GM06990 (cell line): Measurements from ENCODE around the gene ZBTB37.

Experiments
- DNase-seq: peaks from one replicate; pipeline ENCODE4 v3.0.0-alpha.2; 2011; ENCODE audit not compliant: insufficient read length; ENCODE audit errors: extremely low read depth
- H3K27me3 ChIP-seq: replicated peaks from 2 replicates; pipeline ENCODE4 v1.6.0; 2011; ENCODE audit warnings: low read length; ENCODE audit not compliant: control insufficient read depth, insufficient read depth
- H3K36me3 ChIP-seq: 2 replicates; pipeline ENCODE4 v1.5.1; 2011; ENCODE audit warnings: low read length; ENCODE audit not compliant: control insufficient read depth, insufficient read depth
- H3K4me3 ChIP-seq: replicated peaks from 2 replicates; pipeline ENCODE4 v1.5.1; 2011; ENCODE audit warnings: low read depth, mild to moderate bottlenecking, control low read depth, low read length
- TF ChIP-seq, protein P1 (sequence below): IDR thresholded peaks from 2 replicates; pipeline ENCODE4 v1.5.1; 2011; ENCODE audit warnings: low read length, control low read depth, mild to moderate bottlenecking, inconsistent platforms; ENCODE audit not compliant: insufficient read depth, poor library complexity, severe bottlenecking

The ZBTB37 gene

DNA sequence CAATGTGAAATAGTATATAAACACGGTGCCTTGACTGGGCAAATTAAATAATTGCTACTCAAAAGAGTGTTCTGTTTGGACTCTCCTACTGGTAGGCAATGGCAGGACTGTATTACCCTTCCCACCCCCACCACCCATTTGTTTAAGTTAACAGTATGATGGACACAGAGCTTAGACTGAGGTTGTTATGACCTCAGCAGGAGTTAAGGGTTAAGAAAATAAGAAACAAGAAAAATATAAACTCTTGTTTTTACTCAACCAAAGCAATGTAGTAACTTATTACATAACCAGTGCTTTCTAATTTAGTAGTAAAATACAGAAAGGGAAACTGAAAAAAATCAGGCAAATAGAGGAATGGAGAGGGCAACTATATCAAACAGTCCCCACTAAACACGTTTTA is 68.9 kb downstream of the ZBTB37 start:
- Histone ChIP-seq H3K27me3 (no peaks in the 10 kb centered on the region), H3K36me3 (peaks cover 1% of the 10 kb centered on the region; the same call in 1 of the 2 replicates), H3K4me3 (no peak overlapping the region)
- peak; percentile 12 for DNase-seq
- TF ChIP-seq, protein P1, sequence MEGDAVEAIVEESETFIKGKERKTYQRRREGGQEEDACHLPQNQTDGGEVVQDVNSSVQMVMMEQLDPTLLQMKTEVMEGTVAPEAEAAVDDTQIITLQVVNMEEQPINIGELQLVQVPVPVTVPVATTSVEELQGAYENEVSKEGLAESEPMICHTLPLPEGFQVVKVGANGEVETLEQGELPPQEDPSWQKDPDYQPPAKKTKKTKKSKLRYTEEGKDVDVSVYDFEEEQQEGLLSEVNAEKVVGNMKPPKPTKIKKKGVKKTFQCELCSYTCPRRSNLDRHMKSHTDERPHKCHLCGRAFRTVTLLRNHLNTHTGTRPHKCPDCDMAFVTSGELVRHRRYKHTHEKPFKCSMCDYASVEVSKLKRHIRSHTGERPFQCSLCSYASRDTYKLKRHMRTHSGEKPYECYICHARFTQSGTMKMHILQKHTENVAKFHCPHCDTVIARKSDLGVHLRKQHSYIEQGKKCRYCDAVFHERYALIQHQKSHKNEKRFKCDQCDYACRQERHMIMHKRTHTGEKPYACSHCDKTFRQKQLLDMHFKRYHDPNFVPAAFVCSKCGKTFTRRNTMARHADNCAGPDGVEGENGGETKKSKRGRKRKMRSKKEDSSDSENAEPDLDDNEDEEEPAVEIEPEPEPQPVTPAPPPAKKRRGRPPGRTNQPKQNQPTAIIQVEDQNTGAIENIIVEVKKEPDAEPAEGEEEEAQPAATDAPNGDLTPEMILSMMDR: no peak

DNA sequence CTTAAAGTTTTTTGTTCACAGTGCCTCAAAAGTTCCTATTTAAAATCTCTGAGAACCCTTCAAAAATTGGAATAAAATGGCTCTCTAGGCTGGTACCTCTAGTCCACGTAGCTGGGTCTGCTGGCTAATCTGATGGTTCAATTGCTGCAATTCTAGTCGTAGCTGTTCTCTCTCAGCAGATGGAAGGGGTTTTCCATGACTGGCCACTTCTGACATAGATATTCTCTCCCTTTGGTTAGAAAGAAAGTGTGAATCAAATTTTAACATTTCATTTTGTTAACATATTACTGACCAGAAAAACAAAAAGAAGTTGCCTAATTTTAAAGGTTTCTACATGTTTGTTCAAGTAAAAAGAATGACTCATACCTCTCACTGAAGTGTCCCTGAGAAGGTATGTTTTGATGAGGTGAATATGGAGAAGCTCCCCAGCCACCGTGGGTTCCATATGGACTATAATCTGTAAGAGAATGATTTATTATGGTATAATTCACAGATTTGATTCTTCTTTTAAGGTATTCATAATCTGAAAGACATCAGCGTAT is 78.3 kb downstream of the ZBTB37 start:
- TF ChIP-seq, protein P1: no peak
- Histone ChIP-seq H3K4me3 (no peak overlapping the region), H3K27me3 (no peaks in the 10 kb centered on the region), H3K36me3 (peaks cover 6% of the 10 kb centered on the region)
- DNase-seq: no peak

DNA sequence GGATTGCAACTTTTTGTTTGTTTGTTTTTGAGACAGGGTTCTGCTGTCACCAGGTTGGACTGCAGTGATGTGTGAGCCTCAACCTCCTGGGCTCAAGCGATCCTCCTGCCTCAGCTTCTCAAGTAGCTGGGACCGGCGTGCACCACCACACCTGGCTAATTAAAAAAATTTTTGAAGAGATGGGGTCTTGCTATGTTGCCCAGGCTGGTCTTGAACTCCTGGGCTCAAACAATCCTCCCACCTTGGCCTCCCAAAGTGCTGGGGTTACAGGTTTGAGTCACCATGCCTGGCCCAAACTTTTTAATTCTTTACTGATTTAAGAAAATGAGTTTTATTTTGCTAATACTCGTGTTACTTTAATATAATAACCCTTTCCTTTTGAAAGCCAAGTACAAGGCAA is 80.4 kb downstream of the ZBTB37 start:
- DNase-seq: no peak
- peaks cover 5% of the 10 kb centered on the region for H3K36me3 ChIP-seq
- no peak overlapping the region for H3K4me3 ChIP-seq
- TF ChIP-seq, protein P1: no peak
- no peaks in the 10 kb centered on the region for H3K27me3 ChIP-seq
